ENCODE measurements around the gene WDR73. TPM values are rescaled to one million over a fixed set of nuclear protein-coding genes. Genes with fewer than 3 reads are reported as not detected.

The WDR73 gene
- total and polyA plus RNA-seq, 5 experiments from 2014 or later: 12.2 to 43.2 (median 18.8) TPM

GRCh38 chr15:84681831-84682230 lies 27.7 kb upstream of the WDR73 start:
- no peak for DNase-seq
- POLR2A ChIA-PET: no interaction called here
- H3K4me1 Mint-ChIP-seq: peaks cover 0 to 19% (median 3%) of the 10 kb centered on the region in 4 donors
- H3K36me3 Mint-ChIP-seq: peaks cover 0 to 74% (median 9%) of the 10 kb centered on the region in 3 donors
- H3K9me3 Mint-ChIP-seq: no peaks in the 10 kb centered on the region
- H3K4me3 Mint-ChIP-seq: no peak overlapping the region
- no peaks in the 10 kb centered on the region for H3K27me3 Mint-ChIP-seq
- H3K27ac Mint-ChIP-seq: peak overlapping the region in 3 of 10 donors; percentile 29 to 72 (median 68)
- ATAC-seq: no peak

DNA sequence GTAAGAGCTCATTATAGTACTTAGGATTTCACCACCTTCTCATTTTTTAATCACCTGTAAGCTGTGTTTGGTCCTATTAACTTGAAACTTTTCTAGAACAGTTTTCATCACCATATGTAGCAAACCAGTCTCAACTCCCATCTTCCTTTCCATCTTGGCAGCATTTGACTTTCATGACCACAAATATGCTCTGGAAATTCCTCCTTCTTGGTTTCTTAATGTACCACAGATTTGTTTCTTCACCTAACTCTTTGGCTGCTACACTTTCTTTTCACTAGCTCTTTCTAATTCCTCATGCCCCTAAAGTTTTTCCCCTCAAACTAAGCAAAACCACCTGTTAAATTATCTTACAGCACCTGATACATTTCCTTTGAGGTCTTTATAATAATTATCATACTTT lies 17.1 kb upstream of the WDR73 start:
- DNase-seq (no peak), ATAC-seq (no peak)
- no peaks in the 10 kb centered on the region for H3K27me3 Mint-ChIP-seq
- H3K4me3 Mint-ChIP-seq: no peak overlapping the region
- POLR2A ChIA-PET: interaction anchor here (0.6 kb wide), 2 partner anchors 84 to 141 kb away, joined by 6 read pairs; no protein-coding TSS in a partner anchor
- no peaks in the 10 kb centered on the region for H3K9me3 Mint-ChIP-seq
- H3K27ac Mint-ChIP-seq: peak overlapping the region in 2 of 10 donors; percentile 75 to 79
- peaks cover 0 to 72% (median 5%) of the 10 kb centered on the region in 3 donors for H3K36me3 Mint-ChIP-seq
- H3K4me1 Mint-ChIP-seq: peaks cover 4 to 6% (median 6%) of the 10 kb centered on the region in 4 donors

DNA sequence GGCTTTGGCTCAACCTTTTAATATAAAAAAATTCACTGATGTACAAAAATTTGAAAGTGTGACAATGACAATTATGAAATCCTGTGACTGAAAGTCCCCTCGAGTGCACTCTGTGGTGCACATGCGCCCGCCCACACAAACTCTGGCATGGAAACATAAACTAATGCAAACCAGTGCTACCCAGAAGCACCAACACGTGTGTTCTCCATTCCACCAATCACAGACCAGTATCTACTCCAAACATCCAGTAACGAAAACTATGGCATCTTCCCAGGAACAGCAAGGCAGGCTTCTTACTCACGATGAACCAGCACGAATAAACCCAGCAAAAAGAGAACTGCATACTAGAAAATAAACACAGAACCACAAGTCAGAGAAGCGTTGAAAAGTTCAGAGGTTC lies 15.6 kb upstream of the WDR73 start:
- DNase-seq (no peak), ATAC-seq (no peak)
- Mint-ChIP-seq H3K4me1 (peaks cover 1 to 6% (median 5%) of the 10 kb centered on the region in 4 donors), H3K36me3 (peaks cover 0 to 69% (median 5%) of the 10 kb centered on the region in 3 donors), H3K9me3 (no peaks in the 10 kb centered on the region), H3K27ac (peak overlapping the region in 2 of 10 donors; percentile 7 to 54), H3K27me3 (no peaks in the 10 kb centered on the region), H3K4me3 (no peak overlapping the region)
- POLR2A ChIA-PET: no interaction called here

DNA sequence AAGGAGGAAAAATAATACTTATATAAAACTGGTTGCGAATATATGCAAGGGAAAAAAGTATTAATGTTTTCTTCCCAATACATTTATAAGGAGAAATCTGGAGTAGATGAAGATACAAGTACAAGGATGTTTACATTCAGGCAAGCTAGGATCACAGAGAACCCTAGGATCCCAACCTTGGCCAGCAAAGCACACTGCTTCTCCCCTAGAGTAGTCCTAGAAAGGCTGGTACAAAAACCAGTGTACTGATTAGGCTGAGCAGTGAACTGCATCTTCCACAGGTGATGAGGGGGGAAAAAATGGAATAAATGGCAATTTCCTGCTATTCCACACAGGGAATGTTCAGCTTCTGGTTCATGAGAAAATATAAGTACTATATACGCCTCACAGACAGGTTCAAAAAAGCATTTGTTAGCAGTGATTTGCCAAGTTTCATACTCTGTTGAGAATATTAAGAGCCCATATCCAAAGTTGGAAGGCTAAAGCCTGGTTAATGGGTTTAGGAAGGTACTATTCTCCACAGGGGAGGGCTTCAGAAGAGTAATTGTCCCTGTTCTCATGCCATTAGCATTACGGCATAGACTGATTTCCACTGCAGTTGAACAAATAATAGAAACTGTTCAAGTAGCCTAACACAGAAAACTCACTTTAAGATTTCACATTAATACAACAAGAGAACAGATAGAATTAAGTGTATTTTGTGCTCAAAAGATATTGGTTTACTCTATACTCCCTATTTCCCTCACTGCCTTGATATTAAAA lies 14.3 kb upstream of the WDR73 start:
- ATAC-seq (no peak), DNase-seq (no peak)
- peaks cover 0 to 69% (median 5%) of the 10 kb centered on the region in 3 donors for H3K36me3 Mint-ChIP-seq
- H3K4me3 Mint-ChIP-seq: no peak overlapping the region
- no peaks in the 10 kb centered on the region for H3K9me3 Mint-ChIP-seq
- H3K27ac Mint-ChIP-seq: peak overlapping the region in 2 of 10 donors; percentile 7 to 50
- no peaks in the 10 kb centered on the region for H3K27me3 Mint-ChIP-seq
- POLR2A ChIA-PET: interaction anchor here (0.6 to 0.8 kb wide), 2 partner anchors 10 to 18 kb away, joined by 3 read pairs; no protein-coding TSS in a partner anchor
- peaks cover 1 to 6% (median 5%) of the 10 kb centered on the region in 4 donors for H3K4me1 Mint-ChIP-seq

GRCh38 chr15:84666373-84666772 lies 12.3 kb upstream of the WDR73 start:
- H3K27me3 Mint-ChIP-seq: no peaks in the 10 kb centered on the region
- no peak for ATAC-seq
- no peak overlapping the region for H3K4me3 Mint-ChIP-seq
- H3K27ac Mint-ChIP-seq: peak overlapping the region in 7 of 10 donors; percentile 23 to 88 (median 65)
- no peaks in the 10 kb centered on the region for H3K9me3 Mint-ChIP-seq
- peaks cover 0 to 57% (median 3%) of the 10 kb centered on the region in 3 donors for H3K36me3 Mint-ChIP-seq
- POLR2A ChIA-PET: interaction anchor here (0.7 to 1.1 kb wide), 2 partner anchors 12 to 51 kb away, joined by 4 read pairs; no protein-coding TSS in a partner anchor
- peaks cover 1 to 6% (median 3%) of the 10 kb centered on the region in 4 donors for H3K4me1 Mint-ChIP-seq
- no peak for DNase-seq

DNA sequence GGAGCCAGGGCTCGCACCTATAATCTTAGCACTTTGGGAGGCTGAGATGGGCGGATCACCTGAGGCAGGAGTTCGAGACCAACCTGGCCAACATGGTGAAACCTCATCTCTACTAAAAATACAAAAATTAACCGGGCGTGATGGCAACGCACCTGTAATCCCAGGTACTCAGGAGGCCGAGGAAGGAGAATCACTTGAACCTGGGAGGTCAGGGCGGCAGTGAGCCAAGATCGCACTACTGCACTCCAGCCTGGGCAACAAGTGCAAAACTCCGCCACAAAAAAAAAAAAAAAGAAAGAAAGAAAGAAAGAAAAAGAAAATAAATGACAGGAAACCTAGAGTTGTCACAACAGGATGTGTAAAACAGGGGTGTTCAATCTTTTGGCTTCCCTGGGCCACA lies 6.9 kb upstream of the WDR73 start:
- Mint-ChIP-seq H3K4me3 (no peak overlapping the region), H3K27ac (peak overlapping the region in 5 of 10 donors; percentile 3 to 71 (median 31)), H3K9me3 (no peaks in the 10 kb centered on the region), H3K4me1 (peaks cover 5 to 23% (median 17%) of the 10 kb centered on the region in 4 donors), H3K27me3 (no peaks in the 10 kb centered on the region), H3K36me3 (peaks cover 0 to 14% (median 0%) of the 10 kb centered on the region in 3 donors)
- DNase-seq (no peak), ATAC-seq (no peak)
- POLR2A ChIA-PET: interaction anchor here (0.8 to 8.3 kb wide), 3 partner anchors 14 to 86 kb away, joined by 3 to 71 read pairs (median 3); partner anchors contain the start of gene SEC11A

- Mint-ChIP-seq H3K36me3 (peaks cover 0 to 8% (median 0%) of the 10 kb centered on the region in 3 donors), H3K27me3 (no peaks in the 10 kb centered on the region), H3K4me3 (peak overlapping the region in 5 of 10 donors; percentile 19 to 42 (median 32)), H3K9me3 (no peaks in the 10 kb centered on the region), H3K27ac (peak overlapping the region in 5 of 10 donors; percentile 51 to 77 (median 66)), H3K4me1 (peaks cover 5 to 25% (median 20%) of the 10 kb centered on the region in 4 donors)
- POLR2A ChIA-PET: interaction anchor here (0.8 to 8.6 kb wide), 7 partner anchors 13 to 89 kb away, joined by 3 to 127 read pairs (median 5); partner anchors contain the start of gene SEC11A
- ATAC-seq (no peak), DNase-seq (no peak)
Measured at GRCh38 chr15:84659904-84660781, 6.1 kb upstream of the WDR73 start.

DNA sequence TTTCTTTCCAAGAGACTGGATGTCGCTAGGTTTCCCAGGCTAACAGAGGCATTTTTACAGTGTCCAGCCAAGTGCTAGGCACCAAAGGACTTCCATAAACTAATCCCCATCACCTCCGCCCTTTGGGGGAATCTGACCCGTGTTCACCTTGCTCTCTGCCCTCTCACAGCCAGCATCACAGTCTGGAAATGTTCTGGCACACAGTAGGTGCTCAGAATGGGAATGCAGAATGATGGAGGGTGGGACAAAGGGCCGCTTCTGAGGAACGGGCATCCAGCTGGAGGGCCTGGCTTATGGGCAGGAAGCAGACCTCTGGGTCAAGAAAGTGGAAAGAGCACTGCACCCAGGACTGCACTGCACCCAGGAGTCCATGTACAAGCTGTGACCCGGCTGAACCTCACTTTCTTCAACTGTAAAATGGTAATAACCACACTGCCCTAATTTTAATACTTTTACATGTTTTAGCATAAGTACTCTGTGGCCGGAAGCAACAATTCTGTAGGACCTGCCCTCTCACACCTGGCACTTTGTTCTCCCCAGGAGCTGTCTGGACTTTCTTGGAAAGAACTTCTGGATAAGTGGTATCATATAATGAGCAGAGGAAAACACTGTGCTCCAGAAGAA lies 4.8 kb upstream of the WDR73 start:
- H3K4me3 Mint-ChIP-seq: peak overlapping the region; percentile 64 to 88 (median 82)
- POLR2A ChIA-PET: interaction anchor here (0.5 to 8.6 kb wide), 22 partner anchors 9 to 943 kb away, joined by 3 to 127 read pairs (median 4); partner anchors contain the start of gene SEC11A

GRCh38 chr15:84658080-84658787 lies 4.2 kb upstream of the WDR73 start, which contains the start of gene NMB:
NMB (minus strand) TSS chr15:84658199; CDS start chr15:84658152, 47 bp downstream.
- no peaks in the 10 kb centered on the region for H3K9me3 Mint-ChIP-seq
- H3K4me3 Mint-ChIP-seq: peak within 1 kb of the TSS; percentile 64 to 88 (median 82)
- ATAC-seq (peak; percentile 72 to 73), DNase-seq (peak; percentile 74 to 91 (median 84))
- H3K27ac Mint-ChIP-seq: peak within 1 kb of the TSS; percentile 53 to 89 (median 75)
- no peaks in the 10 kb centered on the region for H3K27me3 Mint-ChIP-seq
- no peaks in the 10 kb centered on the region for H3K36me3 Mint-ChIP-seq
- POLR2A ChIA-PET: interaction anchor here (0.5 to 8.6 kb wide), 22 partner anchors 10 to 943 kb away, joined by 3 to 127 read pairs (median 4); partner anchors contain the start of gene SEC11A
- H3K4me1 Mint-ChIP-seq: peaks cover 10 to 39% (median 32%) of the 10 kb centered on the region in 4 donors

More for the DNA sequence above, 4.8 kb upstream of the WDR73 start:
- DNase-seq: no peak
- no peak for ATAC-seq
- no peaks in the 10 kb centered on the region for H3K27me3 Mint-ChIP-seq
- H3K9me3 Mint-ChIP-seq: no peaks in the 10 kb centered on the region
- H3K4me1 Mint-ChIP-seq: peaks cover 8 to 32% (median 27%) of the 10 kb centered on the region in 4 donors
- H3K27ac Mint-ChIP-seq: peak overlapping the region; percentile 32 to 89 (median 75)
- H3K36me3 Mint-ChIP-seq: peaks cover 0 to 1% (median 0%) of the 10 kb centered on the region in 3 donors

GRCh38 chr15:84657748-84658079 lies 3.6 kb upstream of the WDR73 start:
- POLR2A ChIA-PET: interaction anchor here (0.6 to 8.6 kb wide), 6 partner anchors 16 to 92 kb away, joined by 3 to 127 read pairs (median 25); partner anchors contain the start of gene SEC11A
- ATAC-seq: no peak

GRCh38 chr15:84656972-84657371 lies 2.9 kb upstream of the WDR73 start:
- Mint-ChIP-seq H3K9me3 (no peaks in the 10 kb centered on the region), H3K4me3 (peak overlapping the region; percentile 45 to 79 (median 68)), H3K27ac (peak overlapping the region in 2 of 10 donors; percentile 45 to 48), H3K27me3 (no peaks in the 10 kb centered on the region), H3K36me3 (peaks cover 0 to 5% (median 0%) of the 10 kb centered on the region in 3 donors), H3K4me1 (peaks cover 15 to 51% (median 39%) of the 10 kb centered on the region in 4 donors)
- POLR2A ChIA-PET: interaction anchor here (5.9 to 8.6 kb wide), 3 partner anchors 23 to 90 kb away, joined by 37 to 127 read pairs (median 71); partner anchors contain the start of gene SEC11A
- no peak for ATAC-seq
- DNase-seq: no peak

More at GRCh38 chr15:84657748-84658079, 3.6 kb upstream of the WDR73 start:
- H3K9me3 Mint-ChIP-seq: no peaks in the 10 kb centered on the region
- no peaks in the 10 kb centered on the region for H3K27me3 Mint-ChIP-seq
- no peak for DNase-seq
- H3K27ac Mint-ChIP-seq: peak overlapping the region in 7 of 10 donors; percentile 19 to 65 (median 56)
- peak overlapping the region; percentile 55 to 79 (median 72) for H3K4me3 Mint-ChIP-seq
- H3K36me3 Mint-ChIP-seq: no peaks in the 10 kb centered on the region
- peaks cover 10 to 44% (median 33%) of the 10 kb centered on the region in 4 donors for H3K4me1 Mint-ChIP-seq
